Measurements from ENCODE around the gene STK32C.
"Not testable (repeated sequence)": the region's sequence is repeated elsewhere in the genome, so short reads cannot be mapped to it uniquely, and the experiment has no call there.

Gene STK32C

GRCh38 chr10:132281915-132282666 is 25.7 kb downstream of the STK32C start:
- DNase-seq (ENCODE audit: low read depth): no peak

DNA sequence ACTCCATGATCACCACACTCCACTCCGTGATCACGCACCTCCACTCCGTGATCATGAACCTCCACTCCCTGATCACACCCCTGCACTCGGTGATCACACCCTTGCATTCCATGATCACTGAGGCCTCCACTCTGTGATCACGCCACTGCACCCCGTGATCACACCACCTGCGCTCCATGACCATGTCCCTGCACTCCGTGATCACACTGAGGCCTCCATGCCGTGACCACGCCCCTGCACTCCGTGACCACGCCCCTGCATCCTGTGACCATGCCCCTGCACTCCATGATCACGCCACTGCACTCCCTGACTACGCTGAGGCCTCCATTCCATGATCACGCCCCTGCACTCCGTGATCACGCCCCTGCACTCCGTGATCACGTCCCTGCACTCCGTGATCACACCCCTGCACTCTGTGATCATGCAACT is 27.1 kb downstream of the STK32C start:
- no peak for DNase-seq (ENCODE audit: low read depth)

GRCh38 chr10:132279873-132280645 is 27.7 kb downstream of the STK32C start:
- no peak for DNase-seq (ENCODE audit: low read depth)

DNA sequence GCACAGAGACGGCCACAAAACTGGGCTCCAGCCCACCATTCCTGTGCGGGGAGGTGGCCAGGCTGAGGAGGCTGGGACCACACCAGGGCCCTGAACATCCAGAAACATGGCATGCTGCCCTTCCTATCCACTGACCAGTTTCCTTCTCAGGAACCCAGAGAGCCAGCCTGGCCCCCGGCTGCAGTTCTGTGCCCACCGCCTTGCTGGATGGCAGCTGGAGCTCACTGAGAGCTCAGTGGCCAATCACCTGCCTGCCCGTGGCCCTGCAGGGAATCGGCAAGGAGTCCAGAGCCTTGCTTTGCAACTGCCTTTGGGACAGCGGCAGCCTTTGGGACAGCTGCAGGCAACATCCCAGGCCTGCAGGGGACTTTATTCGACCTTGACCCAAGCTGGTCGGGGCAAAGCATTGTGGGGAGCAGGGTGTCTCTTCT is 30.4 kb downstream of the STK32C start:
- no peak for DNase-seq (ENCODE audit: low read depth)

- no peak for DNase-seq (ENCODE audit: low read depth)
These were observed 31.0 kb downstream of the STK32C start for GRCh38 chr10:132276706-132277105.

DNA sequence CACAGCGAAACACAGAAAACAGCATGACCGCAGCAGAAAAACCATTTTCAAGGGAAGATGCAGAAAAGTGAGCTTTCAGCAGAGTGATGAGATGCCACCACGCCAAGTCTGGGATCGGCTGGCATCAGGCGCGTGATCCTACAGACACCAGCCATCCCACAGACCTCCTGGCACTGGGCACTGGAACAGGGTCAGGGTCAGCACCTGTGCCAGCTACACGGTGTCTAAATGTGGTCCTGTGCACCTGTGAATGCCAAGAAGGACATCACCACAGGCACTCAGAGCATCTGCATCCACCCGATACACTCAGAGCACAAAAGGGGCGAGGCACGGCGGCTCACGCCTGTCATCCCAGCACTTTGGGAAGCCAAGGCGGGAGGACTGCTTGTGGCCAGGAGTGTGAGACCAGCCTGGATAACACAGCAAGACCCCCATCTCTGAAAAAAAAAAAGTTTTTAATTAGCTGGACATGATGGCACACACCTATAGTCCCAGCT is 31.5 kb downstream of the STK32C start:
- DNase-seq (ENCODE audit: low read depth): no peak

GRCh38 chr10:132275426-132276178 is 32.1 kb downstream of the STK32C start:
- DNase-seq (ENCODE audit: low read depth): no peak

DNA sequence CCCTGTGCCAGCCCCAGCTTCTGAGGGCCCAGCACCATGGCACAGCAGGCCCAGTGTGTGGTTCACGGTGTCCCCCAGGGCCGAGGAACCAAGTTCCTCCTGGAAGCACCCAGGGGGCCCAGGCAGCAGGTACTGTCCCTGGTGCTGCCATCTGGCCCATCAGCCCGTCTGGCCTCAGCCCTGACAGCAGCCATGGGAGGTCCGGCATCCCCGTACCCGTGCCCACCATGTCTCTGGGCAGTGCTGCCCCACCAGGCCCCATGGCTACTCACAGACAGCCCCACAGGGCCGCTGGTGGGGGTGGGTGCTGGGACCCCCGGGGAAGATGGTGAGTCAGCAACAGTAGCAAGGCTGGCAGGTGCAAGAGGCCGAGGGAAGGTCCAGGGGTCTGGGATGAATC is 32.8 kb downstream of the STK32C start:
- no peak for DNase-seq (ENCODE audit: low read depth)

DNA sequence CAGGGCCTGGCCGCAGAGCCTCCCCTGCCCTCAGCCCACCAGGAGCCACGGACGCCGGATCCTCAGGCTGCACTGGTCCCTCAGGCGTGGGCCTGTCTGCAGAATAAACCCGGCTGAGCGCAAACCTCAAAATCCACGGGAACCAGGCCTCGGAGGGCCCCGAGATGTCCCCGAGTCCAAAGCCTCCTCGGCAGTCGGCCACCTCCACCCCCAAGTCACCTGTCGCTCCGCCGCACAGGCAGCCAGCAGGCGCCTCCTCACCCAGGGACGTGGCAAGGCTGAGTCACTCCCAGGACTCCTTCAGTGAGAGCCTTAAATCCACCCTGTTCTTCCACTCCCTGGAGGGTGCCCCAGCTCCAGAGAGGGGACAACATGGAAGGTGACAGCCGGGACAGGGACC is 33.2 kb downstream of the STK32C start:
- no peak for DNase-seq (ENCODE audit: low read depth)

DNA sequence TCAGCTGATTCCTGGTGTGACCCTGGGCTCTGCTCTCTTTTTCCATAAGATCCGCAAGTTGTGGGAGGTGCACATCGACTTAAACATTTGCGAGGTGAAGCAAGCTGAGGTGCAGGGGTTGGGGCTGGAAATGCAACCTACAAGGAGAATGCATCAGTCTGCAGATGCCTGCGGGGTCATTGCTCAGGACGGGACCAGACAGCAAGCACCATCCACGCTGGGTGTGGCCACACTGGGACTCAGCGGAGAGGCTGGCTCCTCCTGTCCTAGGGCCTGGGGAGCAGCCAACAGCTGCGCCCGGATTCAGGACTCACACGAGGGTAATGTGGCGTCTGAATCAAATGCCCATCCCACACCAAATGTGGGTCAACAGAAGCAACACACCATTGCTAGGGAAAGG is 33.8 kb downstream of the STK32C start:
- no peak for DNase-seq (ENCODE audit: low read depth)

GRCh38 chr10:132273304-132273944 is 34.3 kb downstream of the STK32C start:
- DNase-seq (ENCODE audit: low read depth): no peak

- peak; percentile 32 for DNase-seq (ENCODE audit: low read depth)
These were observed 35.3 kb downstream of the STK32C start for GRCh38 chr10:132272231-132272971.

- DNase-seq (ENCODE audit: low read depth): no peak
These were observed 36.1 kb downstream of the STK32C start for GRCh38 chr10:132271458-132272230.

GRCh38 chr10:132270721-132271457 is 36.9 kb downstream of the STK32C start:
- no peak for DNase-seq (ENCODE audit: low read depth)

- DNase-seq (ENCODE audit: low read depth): no peak
These were observed 37.5 kb downstream of the STK32C start for GRCh38 chr10:132270256-132270655.

DNA sequence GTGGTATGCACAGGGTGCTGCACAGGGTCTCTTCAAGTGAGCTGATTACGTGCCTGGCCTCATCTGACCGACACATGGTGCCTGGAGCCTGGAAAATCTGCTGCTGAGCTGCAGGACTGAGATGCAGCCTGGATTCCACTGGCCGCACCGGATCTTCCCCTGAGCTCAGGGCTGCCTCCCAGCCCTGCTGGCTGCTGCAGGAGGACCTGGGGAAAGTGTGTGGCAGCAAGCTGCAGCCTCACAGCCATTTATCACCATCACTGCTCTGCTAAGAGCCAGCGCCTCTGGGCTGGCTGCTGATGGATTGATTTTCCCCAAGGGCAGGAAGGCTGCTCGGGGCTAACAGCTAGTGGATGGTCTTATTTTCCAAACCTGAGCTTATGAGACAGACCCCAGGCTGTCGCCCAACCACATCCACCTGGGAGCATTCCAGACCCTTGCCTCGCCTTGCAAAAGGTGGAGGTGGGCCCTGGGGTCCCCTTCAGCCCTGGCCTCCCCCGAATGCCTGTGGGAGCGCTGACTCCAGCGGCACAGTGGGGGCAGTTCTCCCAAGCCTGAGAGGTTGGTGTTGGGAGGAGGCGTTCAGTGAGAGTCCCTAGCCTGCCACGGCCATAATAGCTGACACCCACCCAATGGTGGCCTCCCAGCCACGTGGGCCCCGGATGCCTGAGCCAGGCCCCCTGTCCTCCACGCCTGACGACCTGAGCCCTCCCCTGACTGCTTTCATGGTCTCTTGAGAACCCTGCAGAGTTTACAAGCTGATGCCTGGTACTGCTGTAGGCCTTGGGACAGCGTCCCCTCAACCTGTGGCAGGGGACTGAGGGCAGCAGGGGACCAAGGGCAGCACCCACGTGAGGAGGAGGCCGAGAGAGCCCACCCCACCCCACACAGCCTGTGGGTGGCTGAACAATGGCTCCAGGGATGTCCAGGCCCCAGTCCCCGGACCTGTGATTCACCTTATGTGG is 38.2 kb downstream of the STK32C start:
- no peak for DNase-seq (ENCODE audit: low read depth)

GRCh38 chr10:132267916-132268315 is 39.8 kb downstream of the STK32C start:
- not testable (repeated sequence) for DNase-seq (ENCODE audit: low read depth)

- peak; percentile 3 for DNase-seq (ENCODE audit: low read depth)
These were observed 41.1 kb downstream of the STK32C start for GRCh38 chr10:132266594-132267161.

Measured in iris pigment epithelial cell (primary cell).